ENCODE data around the gene DAGLA.

DNA sequence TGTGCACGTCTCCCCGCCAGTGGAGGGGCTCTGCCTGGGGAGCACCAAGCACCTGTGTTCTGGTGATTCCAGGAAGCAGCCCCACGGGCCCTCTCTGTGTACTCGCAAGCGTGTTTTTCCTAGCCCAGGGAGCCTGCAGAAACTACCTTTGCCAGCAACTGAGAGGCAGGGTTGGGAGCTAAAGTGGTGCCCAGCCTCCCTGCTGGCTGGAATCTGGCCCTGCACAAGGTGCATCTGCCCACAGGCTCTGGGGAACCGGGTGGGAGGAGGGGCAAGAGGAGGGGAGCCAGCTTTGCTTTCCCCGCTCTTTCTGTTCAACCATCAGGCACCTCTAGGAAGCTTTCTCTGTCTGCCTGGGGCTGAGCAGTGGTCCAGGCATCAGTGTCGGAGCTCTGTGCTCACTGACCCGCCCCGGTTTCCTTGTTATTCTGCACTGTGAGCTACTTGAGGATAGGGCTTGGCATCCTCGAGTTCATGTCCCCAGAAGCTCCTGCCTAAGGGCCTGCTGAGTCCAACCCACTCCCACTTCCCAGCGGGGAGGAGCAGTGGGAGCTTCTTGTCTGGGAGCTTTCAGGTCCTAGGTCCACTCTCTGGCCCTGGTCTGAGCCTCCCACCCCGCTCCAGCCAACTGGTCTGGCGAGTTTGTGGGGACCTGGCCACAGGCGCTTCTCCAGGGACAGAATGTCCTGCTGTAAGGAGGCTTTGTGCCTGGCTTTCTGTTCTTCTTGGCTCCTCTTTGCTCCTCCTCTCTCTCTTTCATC, 14.9 kb downstream of the DAGLA start:
- TF ChIP-seq, protein P1, sequence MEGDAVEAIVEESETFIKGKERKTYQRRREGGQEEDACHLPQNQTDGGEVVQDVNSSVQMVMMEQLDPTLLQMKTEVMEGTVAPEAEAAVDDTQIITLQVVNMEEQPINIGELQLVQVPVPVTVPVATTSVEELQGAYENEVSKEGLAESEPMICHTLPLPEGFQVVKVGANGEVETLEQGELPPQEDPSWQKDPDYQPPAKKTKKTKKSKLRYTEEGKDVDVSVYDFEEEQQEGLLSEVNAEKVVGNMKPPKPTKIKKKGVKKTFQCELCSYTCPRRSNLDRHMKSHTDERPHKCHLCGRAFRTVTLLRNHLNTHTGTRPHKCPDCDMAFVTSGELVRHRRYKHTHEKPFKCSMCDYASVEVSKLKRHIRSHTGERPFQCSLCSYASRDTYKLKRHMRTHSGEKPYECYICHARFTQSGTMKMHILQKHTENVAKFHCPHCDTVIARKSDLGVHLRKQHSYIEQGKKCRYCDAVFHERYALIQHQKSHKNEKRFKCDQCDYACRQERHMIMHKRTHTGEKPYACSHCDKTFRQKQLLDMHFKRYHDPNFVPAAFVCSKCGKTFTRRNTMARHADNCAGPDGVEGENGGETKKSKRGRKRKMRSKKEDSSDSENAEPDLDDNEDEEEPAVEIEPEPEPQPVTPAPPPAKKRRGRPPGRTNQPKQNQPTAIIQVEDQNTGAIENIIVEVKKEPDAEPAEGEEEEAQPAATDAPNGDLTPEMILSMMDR (conservative IDR thresholded peaks at IDR 0.05) = no peak; the same call in 1 of the 2 replicates
- no peak; the same call in 1 of the 2 replicates for TF ChIP-seq ZFX (IDR thresholded peaks at IDR 0.05)
